K562 (cell line): ENCODE measurements around the gene HADH. TPM values are rescaled to one million over a fixed set of nuclear protein-coding genes. Genes with fewer than 3 reads are reported as not detected.

ENCODE experiments used
- HDGF ChIP-seq: fragments of 450-650 bp; IDR thresholded peaks from 2 replicates; pipeline ENCODE4 v1.6.1; 2016
- MTA3 ChIP-seq: fragments of 450-650 bp; formaldehyde crosslinking; IDR thresholded peaks from 2 replicates; pipeline ENCODE4 v1.6.1; 2017; ENCODE audit warnings: mild to moderate bottlenecking, borderline replicate concordance
- PCBP1 ChIP-seq: fragments of 200-400 bp; formaldehyde crosslinking; IDR thresholded peaks from 2 replicates; pipeline ENCODE4 v1.6.1; 2018; ENCODE audit warnings: mild to moderate bottlenecking, low read depth, low read length; ENCODE audit not compliant: poor library complexity, severe bottlenecking
- TAF7 ChIP-seq: fragments of 450-650 bp; IDR thresholded peaks from 2 replicates; pipeline ENCODE4 v1.6.1; 2016; ENCODE audit warnings: missing genetic modification characterization, missing compliant biosample characterization
- ZNF282 ChIP-seq: sonication (generic); formaldehyde crosslinking; IDR thresholded peaks from 2 replicates; pipeline ENCODE4 v1.8.1; 2023; ENCODE audit warnings: missing genetic modification reagents
- polyA plus RNA-seq, 8 experiments: library from polyadenylated mRNA; depleted of rRNA in 4 of 8; stranded (reverse) in 5 of 8; unstranded in 3 of 8; fragments of >200 nt; fragmentation: Nextera tagmentation in 2 of 8; fragmentation: Illumina TruSeq in 1 of 8; extraction: Ambion mirVana in 2 of 8; extraction: Trizol in 1 of 8; gene quantifications; 2 replicates each; pipeline versions ENCODE4 v1.2.1 to v1.2.3, GENCODE V29; 2011 to 2014; ENCODE audit warnings: inconsistent platforms in 1 of 8, missing spikeins in 1 of 8
- total RNA-seq, 7 experiments: library from RNA; depleted of rRNA in 6 of 7; stranded (reverse); fragments of >200 nt in 6 of 7; fragmentation: Illumina TruSeq in 2 of 7; extraction: Trizol in 2 of 7; gene quantifications; 2 replicates each; pipeline versions ENCODE4 v1.2.1 to v1.2.3, GENCODE V29; 2011 to 2021; ENCODE audit warnings: low replicate concordance in 1 of 7
- TF ChIP-seq, protein P1 (sequence below): fragments of 450-650 bp; formaldehyde crosslinking; IDR thresholded peaks from 2 replicates; pipeline ENCODE4 v1.4.0; 2020; ENCODE audit warnings: mild to moderate bottlenecking, moderate library complexity
- TF ChIP-seq, protein P2 (sequence below), 2 experiments: fragments of 450-650 bp; formaldehyde crosslinking in 1 of 2; IDR thresholded peaks; 2 replicates each; pipeline versions ENCODE4 v1.4.0 to v1.6.1; 2014 to 2020; ENCODE audit warnings: mild to moderate bottlenecking in 2 of 2, borderline replicate concordance in 1 of 2, low read depth in 1 of 2

The HADH gene
- total and polyA plus RNA-seq, 9 of the 15 experiments (the other 6 are each of a cell fraction or from before 2014, with no cell fraction given), result 9.4 to 73.3 (median 32.8) TPM

DNA sequence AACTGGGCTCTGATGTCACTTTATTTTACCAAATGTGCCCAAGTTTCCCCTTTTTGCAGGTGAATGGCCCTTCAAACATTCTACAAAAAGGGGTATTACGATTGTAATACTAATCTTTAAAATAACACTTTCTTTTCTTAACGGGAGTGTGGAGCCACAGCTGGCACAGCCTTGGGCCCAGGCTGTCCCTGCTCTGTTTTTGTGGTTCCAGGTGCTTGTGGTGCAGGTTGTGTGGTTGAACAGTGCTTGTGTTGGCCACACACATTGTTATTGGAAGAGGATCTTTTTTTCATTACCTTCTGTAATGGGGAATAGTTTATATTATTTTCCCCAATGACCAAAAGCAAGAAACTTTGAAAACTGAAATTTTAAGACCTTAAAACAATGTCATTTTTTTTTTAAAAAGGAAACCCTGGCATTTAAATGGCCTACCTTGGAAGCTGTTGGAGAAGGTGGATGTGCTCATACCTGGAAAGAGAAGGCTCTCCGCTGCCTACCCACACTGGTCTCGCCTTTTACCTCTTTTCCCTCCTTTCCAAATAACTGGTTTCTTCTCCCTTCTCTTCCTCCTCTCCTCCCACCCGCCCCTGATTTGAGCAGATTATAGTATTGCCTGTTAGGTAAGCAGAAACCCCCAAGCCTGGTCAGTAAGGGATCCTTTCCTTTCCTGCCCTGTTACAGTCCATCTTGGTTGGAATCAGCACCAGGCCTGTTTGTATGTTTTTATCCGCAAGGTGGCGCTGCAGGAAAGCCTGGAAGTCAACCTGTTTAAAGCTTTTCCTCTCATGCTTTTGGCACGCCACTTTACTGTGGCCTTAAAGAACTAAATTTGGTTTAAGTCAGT, 28.6 kb downstream of the HADH start (continued):
- TF ChIP-seq TAF7 (tag), result no peak
- TF ChIP-seq, protein P1, sequence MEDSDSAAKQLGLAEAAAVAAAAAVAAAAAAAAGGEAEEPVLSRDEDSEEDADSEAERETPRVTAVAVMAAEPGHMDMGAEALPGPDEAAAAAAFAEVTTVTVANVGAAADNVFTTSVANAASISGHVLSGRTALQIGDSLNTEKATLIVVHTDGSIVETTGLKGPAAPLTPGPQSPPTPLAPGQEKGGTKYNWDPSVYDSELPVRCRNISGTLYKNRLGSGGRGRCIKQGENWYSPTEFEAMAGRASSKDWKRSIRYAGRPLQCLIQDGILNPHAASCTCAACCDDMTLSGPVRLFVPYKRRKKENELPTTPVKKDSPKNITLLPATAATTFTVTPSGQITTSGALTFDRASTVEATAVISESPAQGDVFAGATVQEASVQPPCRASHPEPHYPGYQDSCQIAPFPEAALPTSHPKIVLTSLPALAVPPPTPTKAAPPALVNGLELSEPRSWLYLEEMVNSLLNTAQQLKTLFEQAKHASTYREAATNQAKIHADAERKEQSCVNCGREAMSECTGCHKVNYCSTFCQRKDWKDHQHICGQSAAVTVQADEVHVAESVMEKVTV (CRISPR knock-in tag), result peak; percentile 46; the same call in 1 of the 2 replicates
- no peak for TF ChIP-seq ZNF282 (CRISPR knock-in tag)
- no peak for TF ChIP-seq MTA3
- TF ChIP-seq HDGF, result 0 out of 2 replicates have a peak, but pooled peaks have one; percentile 22
- TF ChIP-seq, protein P2, sequence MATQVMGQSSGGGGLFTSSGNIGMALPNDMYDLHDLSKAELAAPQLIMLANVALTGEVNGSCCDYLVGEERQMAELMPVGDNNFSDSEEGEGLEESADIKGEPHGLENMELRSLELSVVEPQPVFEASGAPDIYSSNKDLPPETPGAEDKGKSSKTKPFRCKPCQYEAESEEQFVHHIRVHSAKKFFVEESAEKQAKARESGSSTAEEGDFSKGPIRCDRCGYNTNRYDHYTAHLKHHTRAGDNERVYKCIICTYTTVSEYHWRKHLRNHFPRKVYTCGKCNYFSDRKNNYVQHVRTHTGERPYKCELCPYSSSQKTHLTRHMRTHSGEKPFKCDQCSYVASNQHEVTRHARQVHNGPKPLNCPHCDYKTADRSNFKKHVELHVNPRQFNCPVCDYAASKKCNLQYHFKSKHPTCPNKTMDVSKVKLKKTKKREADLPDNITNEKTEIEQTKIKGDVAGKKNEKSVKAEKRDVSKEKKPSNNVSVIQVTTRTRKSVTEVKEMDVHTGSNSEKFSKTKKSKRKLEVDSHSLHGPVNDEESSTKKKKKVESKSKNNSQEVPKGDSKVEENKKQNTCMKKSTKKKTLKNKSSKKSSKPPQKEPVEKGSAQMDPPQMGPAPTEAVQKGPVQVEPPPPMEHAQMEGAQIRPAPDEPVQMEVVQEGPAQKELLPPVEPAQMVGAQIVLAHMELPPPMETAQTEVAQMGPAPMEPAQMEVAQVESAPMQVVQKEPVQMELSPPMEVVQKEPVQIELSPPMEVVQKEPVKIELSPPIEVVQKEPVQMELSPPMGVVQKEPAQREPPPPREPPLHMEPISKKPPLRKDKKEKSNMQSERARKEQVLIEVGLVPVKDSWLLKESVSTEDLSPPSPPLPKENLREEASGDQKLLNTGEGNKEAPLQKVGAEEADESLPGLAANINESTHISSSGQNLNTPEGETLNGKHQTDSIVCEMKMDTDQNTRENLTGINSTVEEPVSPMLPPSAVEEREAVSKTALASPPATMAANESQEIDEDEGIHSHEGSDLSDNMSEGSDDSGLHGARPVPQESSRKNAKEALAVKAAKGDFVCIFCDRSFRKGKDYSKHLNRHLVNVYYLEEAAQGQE (IDR thresholded peaks at IDR 0.05; ENCODE audit: borderline replicate concordance), result peak; percentile 68; the same call in 1 of the 2 replicates
- TF ChIP-seq, protein P2 (CRISPR knock-in tag; IDR thresholded peaks at IDR 0.05; ENCODE audit: low read depth), result no peak
- TF ChIP-seq PCBP1, result no peak
